ENCODE data around the gene KIF12. TPM values are rescaled to one million over a fixed set of nuclear protein-coding genes. Genes with fewer than 3 reads are reported as not detected.

KIF12 gene
- total RNA-seq, 2 donors from 2014 or later, result 0.09 TPM; not detected in 1

Other genes with a start within 250 kb of the KIF12 start
- gene ZNF618, start 223.0 kb downstream of the KIF12 start, total RNA-seq, result 1 to 10 TPM; 4.0 to 4.1 TPM
- under 1 TPM; 0.21 to 0.39 TPM for gene AMBP, start 21.0 kb downstream of the KIF12 start, total RNA-seq
- gene COL27A1, start 56.2 kb upstream of the KIF12 start, total RNA-seq, result 1 to 10 TPM; 7.0 to 9.2 TPM
- gene ORM1, start 223.8 kb upstream of the KIF12 start, total RNA-seq, result 1 to 10 TPM in 1 of 2 donors, under 1 TPM in 1; 0.71 to 4.8 TPM
- gene ORM2, start 230.6 kb upstream of the KIF12 start, total RNA-seq, result 1 to 10 TPM in 1 of 2 donors, not detected in 1; 1.6 TPM

All from left cardiac atrium (tissue), 2 donors.